ENCODE data around the gene RAB20.

- TF ChIP-seq SP1 (IDR thresholded peaks at IDR 0.05), result no peak
- TF ChIP-seq FOXK2 (IDR thresholded peaks at IDR 0.05), result no peak
- no peak for TF ChIP-seq BHLHE40 (IDR thresholded peaks at IDR 0.05; ENCODE audit: borderline replicate concordance)
- no peak for TF ChIP-seq NFRKB (IDR thresholded peaks at IDR 0.05)
- TF ChIP-seq TARDBP (IDR thresholded peaks at IDR 0.05), result no peak
- TF ChIP-seq FOXA1 (IDR thresholded peaks at IDR 0.05), result no peak
- TF ChIP-seq L3MBTL2 (conservative IDR thresholded peaks at IDR 0.05), result no peak
- no peak for TF ChIP-seq ZNF384 (IDR thresholded peaks at IDR 0.05)
- no peak for TF ChIP-seq HDGF (IDR thresholded peaks at IDR 0.05; ENCODE audit: borderline replicate concordance)
- no peak for TF ChIP-seq SUZ12 (IDR thresholded peaks at IDR 0.05)
- TF ChIP-seq ELF4 (IDR thresholded peaks at IDR 0.05), result 0 out of 2 replicates have a peak, but pooled peaks have one; percentile 17
- no peak for TF ChIP-seq FOXM1 (IDR thresholded peaks at IDR 0.05; ENCODE audit: borderline replicate concordance)
- TF ChIP-seq, protein P1, sequence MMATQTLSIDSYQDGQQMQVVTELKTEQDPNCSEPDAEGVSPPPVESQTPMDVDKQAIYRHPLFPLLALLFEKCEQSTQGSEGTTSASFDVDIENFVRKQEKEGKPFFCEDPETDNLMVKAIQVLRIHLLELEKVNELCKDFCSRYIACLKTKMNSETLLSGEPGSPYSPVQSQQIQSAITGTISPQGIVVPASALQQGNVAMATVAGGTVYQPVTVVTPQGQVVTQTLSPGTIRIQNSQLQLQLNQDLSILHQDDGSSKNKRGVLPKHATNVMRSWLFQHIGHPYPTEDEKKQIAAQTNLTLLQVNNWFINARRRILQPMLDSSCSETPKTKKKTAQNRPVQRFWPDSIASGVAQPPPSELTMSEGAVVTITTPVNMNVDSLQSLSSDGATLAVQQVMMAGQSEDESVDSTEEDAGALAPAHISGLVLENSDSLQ (IDR thresholded peaks at IDR 0.05), result no peak
- TF ChIP-seq ARNT (IDR thresholded peaks at IDR 0.05), result no peak
Observed at GRCh38 chr13:110605132-110605531, 43.6 kb upstream of the RAB20 start.
